PC-3 (cell line): Measurements from ENCODE around the gene TRPC4AP. TPM values are rescaled to one million over a fixed set of nuclear protein-coding genes. Genes with fewer than 3 reads are reported as not detected.

ENCODE experiments used
- ATAC-seq: fragments of 200-7000 bp; cut with Tn5 transposase; 2 replicates; pipeline ENCODE4 v1.9.1; 2020; ENCODE audit warnings: mild to moderate bottlenecking, moderate library complexity
- BruUV-seq: library from RNA; stranded (reverse); fragments of 400-500 nt; replicated peaks from 2 replicates; lab custom pipeline; 2021; lab: Mats Ljungman, UMichigan
- CTCF ChIA-PET: fragments of 300-600 bp; sonication (Branson Sonifier 250); formaldehyde crosslinking; loops from one replicate; lab custom pipeline; 2022; ENCODE audit warnings: antibody characterized with exemption; lab: Charles Lee
- POLR2A ChIA-PET: fragments of 300-600 bp; sonication (Branson Sonifier 250); formaldehyde crosslinking; loops from one replicate; lab custom pipeline; 2022; ENCODE audit warnings: antibody characterized with exemption; ENCODE audit not compliant: unreplicated experiment; lab: Charles Lee
- DNase-seq: peaks from one replicate; pipeline ENCODE4 v3.0.0-alpha.2; 2015
- H2AFZ ChIP-seq: fragments of 300-600 bp; sonication (generic); 2 replicates; pipeline ENCODE4 v1.6.0; 2016; ENCODE audit warnings: antibody characterized with exemption, low read length
- H3F3A ChIP-seq: fragments of 300-600 bp; sonication (generic); one replicate; pipeline ENCODE4 v1.6.0; 2017; ENCODE audit warnings: antibody characterized with exemption, low read length, control low read depth, mild to moderate bottlenecking; ENCODE audit not compliant: unreplicated experiment
- H3K27ac ChIP-seq: fragments of 300-600 bp; sonication (generic); 2 replicates; pipeline ENCODE4 v1.5.1; 2016; ENCODE audit warnings: mild to moderate bottlenecking, low read length
- H3K27me3 ChIP-seq: fragments of 300-600 bp; sonication (generic); 2 replicates; pipeline ENCODE4 v1.6.1; 2016; ENCODE audit warnings: low read length, mixed read lengths
- H3K36me3 ChIP-seq: fragments of 300-600 bp; sonication (generic); 2 replicates; pipeline ENCODE4 v1.6.1; 2016; ENCODE audit warnings: low read depth, mixed run types, low read length, mixed read lengths
- H3K4me1 ChIP-seq: fragments of 300-600 bp; sonication (generic); 2 replicates; pipeline ENCODE4 v1.5.1; 2016; ENCODE audit warnings: low read length; ENCODE audit not compliant: insufficient read depth
- H3K4me2 ChIP-seq: fragments of 300-600 bp; sonication (generic); 2 replicates; pipeline ENCODE4 v1.6.0; 2016; ENCODE audit warnings: low read length
- H3K4me3 ChIP-seq: fragments of 300-600 bp; sonication (generic); 2 replicates; pipeline ENCODE4 v1.5.1; 2016; ENCODE audit warnings: mild to moderate bottlenecking, low read length, mixed read lengths
- H3K79me2 ChIP-seq: fragments of 300-600 bp; sonication (generic); 2 replicates; pipeline ENCODE4 v1.6.1; 2017; ENCODE audit warnings: low read length, mixed read lengths
- H3K9ac ChIP-seq: fragments of 300-600 bp; sonication (generic); 2 replicates; pipeline ENCODE4 v1.6.0; 2016; ENCODE audit warnings: mild to moderate bottlenecking, low read length
- H3K9me2 ChIP-seq: fragments of 300-600 bp; sonication (generic); replicated peaks from 2 replicates; pipeline ENCODE4 v1.6.1; 2016; ENCODE audit warnings: mixed run types, low read length, mixed read lengths
- H3K9me3 ChIP-seq: fragments of 300-600 bp; sonication (generic); 2 replicates; pipeline ENCODE4 v1.6.1; 2016; ENCODE audit warnings: low read length, mixed read lengths
- H4K20me1 ChIP-seq: fragments of 300-600 bp; sonication (generic); 2 replicates; pipeline ENCODE4 v1.6.1; 2016; ENCODE audit warnings: low read length, mixed read lengths
- EZH2 ChIP-seq: fragments of 300-600 bp; sonication (generic); IDR thresholded peaks from one replicate; pipeline ENCODE4 v1.6.1; 2017; ENCODE audit warnings: antibody characterized with exemption, mild to moderate bottlenecking, low read length; ENCODE audit not compliant: unreplicated experiment
- EZH2phosphoT487 ChIP-seq: fragments of 300-600 bp; sonication (generic); IDR thresholded peaks from 2 replicates; pipeline ENCODE4 v1.6.1; 2018; ENCODE audit warnings: mild to moderate bottlenecking, antibody characterized with exemption, low read length, borderline replicate concordance
- intact Hi-C: fragments of 100-400 bp; cut with micrococcal nuclease; formaldehyde crosslinking; loops from 2 replicates; pipeline ENCODE4 v1.9.0; 2023
- total RNA-seq: library from RNA; depleted of rRNA; stranded (reverse); fragments of >200 nt; gene quantifications from 2 replicates; pipeline ENCODE4 v1.2.3, GENCODE V29; 2014
- TF ChIP-seq, protein P1 (sequence below): fragments of 300-600 bp; sonication (generic); conservative IDR thresholded peaks from 2 replicates; pipeline ENCODE4 v1.5.1; 2017; ENCODE audit warnings: antibody characterized with exemption, low read depth, mild to moderate bottlenecking, low read length

TRPC4AP gene
- total RNA-seq, 1 experiment from 2014 or later: 46.9 TPM

DNA sequence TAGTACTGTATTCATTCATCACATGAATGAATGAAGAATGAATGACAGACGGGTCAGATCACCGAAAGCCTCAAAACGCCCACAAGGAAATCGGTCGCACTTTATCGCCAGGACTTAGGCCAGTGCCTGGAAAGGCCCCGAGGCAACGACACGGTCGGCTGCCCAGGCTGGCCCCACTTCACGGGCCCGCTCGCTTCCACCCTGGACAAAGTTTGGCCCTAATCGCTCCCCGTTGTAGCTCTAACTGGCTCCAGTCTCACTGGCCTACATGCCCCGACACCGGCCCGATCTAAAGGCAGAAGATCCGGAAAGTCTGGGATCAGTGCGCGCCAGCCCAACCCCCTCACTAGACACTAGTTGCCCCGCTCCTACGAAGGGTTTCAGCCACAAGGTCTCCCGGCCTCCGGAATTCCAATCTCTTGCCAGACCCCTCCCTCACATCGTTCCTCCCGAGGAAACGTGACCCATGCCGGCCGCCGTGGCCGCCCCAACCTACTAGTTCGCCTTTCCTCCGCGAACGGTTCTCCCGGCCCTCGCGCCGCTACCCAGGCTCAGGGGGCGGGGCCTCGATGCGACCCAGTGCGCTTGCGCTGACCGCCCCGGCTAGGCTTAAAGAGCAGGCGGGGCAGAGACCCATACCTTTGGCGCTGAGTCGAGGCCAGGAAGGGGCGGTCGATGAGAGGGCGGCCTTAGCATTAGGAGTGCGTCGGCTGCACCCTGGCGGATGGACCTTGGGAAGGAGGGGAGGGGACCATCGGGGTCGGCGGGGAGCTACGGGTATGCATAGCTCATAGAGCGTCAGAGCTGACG, 137.2 kb downstream of the TRPC4AP start, which contains the start of the genes GSS and MYH7B:
GSS (minus strand) TSS at position 576 of the 810 bp plus-strand sequence. CDS start 3,954 bp downstream, outside the sequence.
MYH7B (plus strand) TSS at position 638 of the 810 bp plus-strand sequence. CDS start 22,138 bp downstream, outside the sequence.
- DNase-seq (peak; percentile 98), ATAC-seq (peak; percentile 94)

DNA sequence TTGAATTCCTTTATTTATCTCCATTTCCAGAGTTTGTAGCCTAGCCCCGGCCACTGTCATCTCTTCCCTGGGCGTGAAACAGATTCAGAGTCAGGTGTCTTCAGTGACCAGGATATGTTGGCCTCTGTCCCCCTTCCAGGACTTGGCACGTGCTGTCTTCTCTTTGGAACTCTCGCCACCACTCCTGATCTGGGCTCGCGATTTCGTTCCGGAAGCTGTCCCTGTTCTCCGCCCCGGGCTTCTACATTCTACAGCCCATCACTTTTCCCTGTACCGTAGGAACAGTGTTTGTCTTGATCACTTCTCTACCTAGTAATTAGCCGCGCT, 137.7 kb downstream of the TRPC4AP start:
- Histone ChIP-seq H2AFZ (peak overlapping the region; percentile 80), H3K9ac (peak overlapping the region; percentile 89), H3F3A (no peaks in the 10 kb centered on the region), H3K4me3 (peak overlapping the region; percentile 76), H3K79me2 (peaks cover 22% of the 10 kb centered on the region), H4K20me1 (no peaks in the 10 kb centered on the region), H3K4me2 (peak overlapping the region; percentile 90), H3K36me3 (peaks cover 4% of the 10 kb centered on the region; the same call in 1 of the 2 replicates), H3K9me3 (no peaks in the 10 kb centered on the region), H3K27me3 (no peaks in the 10 kb centered on the region), H3K4me1 (peaks cover 17% of the 10 kb centered on the region), H3K9me2 (no peaks in the 10 kb centered on the region), H3K27ac (peak overlapping the region; percentile 67)
- ATAC-seq (peak; percentile 23), DNase-seq (peak; percentile 38)
- intact Hi-C loops: loop anchor here (1.0 to 2.0 kb wide), 2 partner anchors 48 to 81 kb away; no protein-coding TSS in a partner anchor
- TF ChIP-seq EZH2phosphoT487: no peak
- BruUV-seq: no TSS peak
- ChIA-PET CTCF (interaction anchor here (1.5 kb wide), 2 partner anchors 47 to 81 kb away, joined by 4 to 30 read pairs; no protein-coding TSS in a partner anchor), POLR2A (interaction anchor here (0.7 kb wide), 1 partner anchor 11 kb away, joined by 3 read pairs; no protein-coding TSS in a partner anchor)

More for the DNA sequence above, 137.2 kb downstream of the TRPC4AP start, which contains the start of the genes GSS and MYH7B:
- Histone ChIP-seq H3K27me3 (no peaks in the 10 kb centered on the region), H3K4me1 (peaks cover 17% of the 10 kb centered on the region), H3K4me2 (peak within 1 kb of the TSS; percentile 90), H3K79me2 (peaks cover 22% of the 10 kb centered on the region), H2AFZ (peak within 1 kb of the TSS; percentile 80), H3F3A (no peaks in the 10 kb centered on the region), H3K4me3 (peak within 1 kb of the TSS; percentile 76), H3K9ac (peak within 1 kb of the TSS; percentile 89), H3K9me2 (no peaks in the 10 kb centered on the region), H3K27ac (peak within 1 kb of the TSS; percentile 67), H3K9me3 (no peaks in the 10 kb centered on the region), H3K36me3 (no peaks in the 10 kb centered on the region), H4K20me1 (no peaks in the 10 kb centered on the region)
- intact Hi-C loops: loop anchor here (1.0 to 2.0 kb wide), 2 partner anchors 49 to 81 kb away; no protein-coding TSS in a partner anchor
- no peak for TF ChIP-seq EZH2
- TF ChIP-seq, protein P1, sequence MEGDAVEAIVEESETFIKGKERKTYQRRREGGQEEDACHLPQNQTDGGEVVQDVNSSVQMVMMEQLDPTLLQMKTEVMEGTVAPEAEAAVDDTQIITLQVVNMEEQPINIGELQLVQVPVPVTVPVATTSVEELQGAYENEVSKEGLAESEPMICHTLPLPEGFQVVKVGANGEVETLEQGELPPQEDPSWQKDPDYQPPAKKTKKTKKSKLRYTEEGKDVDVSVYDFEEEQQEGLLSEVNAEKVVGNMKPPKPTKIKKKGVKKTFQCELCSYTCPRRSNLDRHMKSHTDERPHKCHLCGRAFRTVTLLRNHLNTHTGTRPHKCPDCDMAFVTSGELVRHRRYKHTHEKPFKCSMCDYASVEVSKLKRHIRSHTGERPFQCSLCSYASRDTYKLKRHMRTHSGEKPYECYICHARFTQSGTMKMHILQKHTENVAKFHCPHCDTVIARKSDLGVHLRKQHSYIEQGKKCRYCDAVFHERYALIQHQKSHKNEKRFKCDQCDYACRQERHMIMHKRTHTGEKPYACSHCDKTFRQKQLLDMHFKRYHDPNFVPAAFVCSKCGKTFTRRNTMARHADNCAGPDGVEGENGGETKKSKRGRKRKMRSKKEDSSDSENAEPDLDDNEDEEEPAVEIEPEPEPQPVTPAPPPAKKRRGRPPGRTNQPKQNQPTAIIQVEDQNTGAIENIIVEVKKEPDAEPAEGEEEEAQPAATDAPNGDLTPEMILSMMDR: peak; percentile 79
- POLR2A ChIA-PET: interaction anchor here (0.6 to 1.0 kb wide), 4 partner anchors 12 to 920 kb away, joined by 3 to 5 read pairs (median 4); no protein-coding TSS in a partner anchor
- CTCF ChIA-PET: interaction anchor here (0.5 to 1.5 kb wide), 7 partner anchors 16 to 308 kb away, joined by 3 to 30 read pairs (median 7); partner anchors contain the start of genes ACSS2 and GGT7
- BruUV-seq: TSS peak; percentile 87

DNA sequence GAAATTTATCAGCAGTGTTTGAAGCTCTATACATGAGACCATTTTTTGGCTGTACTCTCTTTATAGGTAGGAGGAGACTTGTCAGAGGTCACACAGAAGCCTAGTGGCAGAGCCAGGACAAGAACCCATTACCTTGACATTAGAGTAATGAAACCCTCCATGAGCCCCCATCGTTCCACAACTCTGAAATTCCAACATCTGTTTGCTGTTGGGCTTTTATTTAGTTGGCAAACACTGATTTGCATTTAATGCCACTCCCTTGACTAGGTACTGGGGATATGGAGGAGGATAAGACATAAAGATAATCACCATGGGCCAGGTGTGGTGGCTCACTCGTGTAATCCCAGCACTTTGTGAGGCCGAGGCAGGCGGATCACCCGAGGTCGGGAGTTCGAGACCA, 138.6 kb downstream of the TRPC4AP start:
- Histone ChIP-seq H3K4me2 (no peak overlapping the region), H2AFZ (no peak overlapping the region), H3K79me2 (peaks cover 22% of the 10 kb centered on the region), H3K9ac (no peak overlapping the region), H3K9me3 (no peaks in the 10 kb centered on the region), H3K9me2 (no peaks in the 10 kb centered on the region), H3K27me3 (no peaks in the 10 kb centered on the region), H4K20me1 (no peaks in the 10 kb centered on the region), H3K27ac (no peak overlapping the region), H3K4me3 (no peak overlapping the region), H3K4me1 (peaks cover 17% of the 10 kb centered on the region), H3F3A (no peaks in the 10 kb centered on the region), H3K36me3 (peaks cover 6% of the 10 kb centered on the region; the same call in 1 of the 2 replicates)
- ChIA-PET CTCF (no interaction called here), POLR2A (no interaction called here)
- ATAC-seq (no peak), DNase-seq (no peak)
- TF ChIP-seq, protein P1: no peak
- no TSS peak for BruUV-seq
- intact Hi-C loops: loop anchor here (2.0 kb wide), 1 partner anchor 47 kb away; no protein-coding TSS in a partner anchor
